Epithelial cell of proximal tubule (primary cell): Measurements from ENCODE around the gene MRAP2. TPM values are rescaled to one million over a fixed set of nuclear protein-coding genes. Genes with fewer than 3 reads are reported as not detected.

ENCODE experiments used
- DNase-seq: peaks from one replicate; pipeline ENCODE4 v3.0.0-alpha.2; 2011; ENCODE audit warnings: low read depth
- H3K4me3 ChIP-seq: 2 replicates; pipeline ENCODE4 v1.5.1; 2011; ENCODE audit warnings: low read depth, mild to moderate bottlenecking, low read length
- total RNA-seq: library from RNA; depleted of rRNA; stranded (reverse); fragments of >200 nt; gene quantifications from 2 replicates; pipeline ENCODE4 v1.2.3, GENCODE V29; 2015
- TF ChIP-seq, protein P1 (sequence below): conservative IDR thresholded peaks from 2 replicates; pipeline ENCODE4 v1.5.1; 2012; ENCODE audit warnings: low read depth, mild to moderate bottlenecking, low read length

MRAP2 gene, protein sequence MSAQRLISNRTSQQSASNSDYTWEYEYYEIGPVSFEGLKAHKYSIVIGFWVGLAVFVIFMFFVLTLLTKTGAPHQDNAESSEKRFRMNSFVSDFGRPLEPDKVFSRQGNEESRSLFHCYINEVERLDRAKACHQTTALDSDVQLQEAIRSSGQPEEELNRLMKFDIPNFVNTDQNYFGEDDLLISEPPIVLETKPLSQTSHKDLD
- total RNA-seq, result 0.17 TPM in 1 of 2 replicates, not detected in the other

DNA sequence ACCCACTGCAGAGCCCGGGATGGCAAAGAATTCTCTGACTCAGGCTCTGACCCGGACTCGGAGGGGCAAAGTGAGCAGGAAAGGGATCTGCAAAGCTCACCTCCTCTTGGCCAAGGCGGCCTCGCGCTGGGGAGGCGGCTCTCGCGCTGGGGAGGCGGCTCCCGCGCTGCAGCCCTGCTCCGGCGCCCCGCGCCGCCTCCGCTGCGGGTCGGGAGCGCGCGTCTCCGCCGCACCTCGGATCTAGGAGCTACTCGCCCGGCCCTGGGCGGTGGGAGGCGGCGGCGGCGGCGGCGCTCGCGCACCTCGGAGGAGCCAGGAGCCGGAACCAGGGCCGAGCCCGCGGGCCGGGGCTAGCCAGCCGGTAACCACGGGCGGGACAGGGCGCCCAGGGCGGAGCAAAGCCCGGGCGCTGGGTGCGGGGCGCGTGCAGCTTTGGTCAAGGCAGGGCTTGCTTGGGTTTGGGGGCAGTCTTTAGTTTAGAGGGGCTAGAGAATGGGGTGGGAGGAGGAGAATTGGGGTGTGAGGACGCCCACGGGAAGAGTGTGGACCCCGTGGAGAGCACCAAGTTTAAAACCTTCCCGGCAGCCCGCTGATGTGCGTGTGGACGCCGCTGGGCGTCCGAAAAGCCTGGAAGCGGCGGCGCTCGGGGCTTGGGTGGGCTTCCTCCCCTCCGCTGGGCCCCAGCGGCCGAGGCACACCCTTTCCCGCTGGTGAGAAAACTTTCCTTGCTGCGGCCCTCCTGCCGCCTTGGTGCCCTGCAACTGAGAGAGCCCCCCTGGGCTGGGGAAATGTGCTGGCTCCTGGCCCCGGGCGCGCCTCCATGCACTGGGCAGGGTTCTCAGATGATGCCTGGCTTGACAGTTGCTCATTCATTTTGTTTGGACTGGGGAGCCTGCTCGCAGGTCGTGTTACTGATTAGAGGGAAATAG, at the start of gene MRAP2:
TSS of gene MRAP2 (plus strand) at position 250 of the 929 bp plus-strand sequence. CDS start 21,547 bp downstream, outside the sequence.
- H3K4me3 ChIP-seq, result peak within 1 kb of the TSS; percentile 67
- DNase-seq, result no peak
- TF ChIP-seq, protein P1, sequence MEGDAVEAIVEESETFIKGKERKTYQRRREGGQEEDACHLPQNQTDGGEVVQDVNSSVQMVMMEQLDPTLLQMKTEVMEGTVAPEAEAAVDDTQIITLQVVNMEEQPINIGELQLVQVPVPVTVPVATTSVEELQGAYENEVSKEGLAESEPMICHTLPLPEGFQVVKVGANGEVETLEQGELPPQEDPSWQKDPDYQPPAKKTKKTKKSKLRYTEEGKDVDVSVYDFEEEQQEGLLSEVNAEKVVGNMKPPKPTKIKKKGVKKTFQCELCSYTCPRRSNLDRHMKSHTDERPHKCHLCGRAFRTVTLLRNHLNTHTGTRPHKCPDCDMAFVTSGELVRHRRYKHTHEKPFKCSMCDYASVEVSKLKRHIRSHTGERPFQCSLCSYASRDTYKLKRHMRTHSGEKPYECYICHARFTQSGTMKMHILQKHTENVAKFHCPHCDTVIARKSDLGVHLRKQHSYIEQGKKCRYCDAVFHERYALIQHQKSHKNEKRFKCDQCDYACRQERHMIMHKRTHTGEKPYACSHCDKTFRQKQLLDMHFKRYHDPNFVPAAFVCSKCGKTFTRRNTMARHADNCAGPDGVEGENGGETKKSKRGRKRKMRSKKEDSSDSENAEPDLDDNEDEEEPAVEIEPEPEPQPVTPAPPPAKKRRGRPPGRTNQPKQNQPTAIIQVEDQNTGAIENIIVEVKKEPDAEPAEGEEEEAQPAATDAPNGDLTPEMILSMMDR, result no peak

DNA sequence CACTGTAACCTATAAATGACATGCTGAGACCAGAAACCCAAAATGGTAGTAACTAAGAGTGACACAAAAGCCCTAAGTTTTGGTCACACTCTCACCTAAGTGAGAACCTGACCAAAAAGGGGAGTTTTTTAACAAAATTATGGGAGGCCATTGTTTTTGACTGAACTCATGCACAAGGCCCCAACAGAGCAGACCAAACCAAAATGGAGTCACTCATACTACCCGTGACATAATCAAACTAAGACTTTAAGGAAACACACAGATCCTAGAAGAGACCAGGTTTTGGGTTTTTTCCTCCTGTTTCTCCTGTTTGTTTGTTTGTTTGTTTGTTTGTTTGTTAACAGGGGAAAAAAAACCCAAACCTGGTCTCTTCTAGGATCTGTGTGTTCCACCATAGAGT, 49.2 kb upstream of the MRAP2 start:
- TF ChIP-seq, protein P1, result no peak
- no peak overlapping the region for H3K4me3 ChIP-seq
- DNase-seq, result no peak

DNA sequence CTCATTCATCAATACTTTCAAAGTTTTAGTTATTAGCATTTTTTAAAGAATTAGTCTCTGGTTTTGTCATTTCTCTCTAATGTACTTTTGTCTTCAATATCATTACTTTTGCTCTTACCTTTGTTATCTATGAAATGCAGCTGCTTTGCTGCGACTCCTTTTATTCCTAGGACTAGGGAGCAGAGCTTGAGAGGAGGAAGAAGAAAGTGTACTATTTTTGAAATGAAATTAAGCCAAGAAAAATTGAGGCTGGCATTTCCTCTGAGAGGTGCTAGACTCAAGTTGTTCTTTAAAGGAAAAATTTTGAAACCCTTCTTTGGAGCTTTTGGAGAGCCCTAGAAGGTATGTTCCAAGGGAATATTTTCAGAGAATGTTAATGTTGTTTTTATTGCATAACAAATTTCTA, 48.3 kb upstream of the MRAP2 start:
- no peak for DNase-seq
- TF ChIP-seq, protein P1, result no peak
- no peak overlapping the region for H3K4me3 ChIP-seq

DNA sequence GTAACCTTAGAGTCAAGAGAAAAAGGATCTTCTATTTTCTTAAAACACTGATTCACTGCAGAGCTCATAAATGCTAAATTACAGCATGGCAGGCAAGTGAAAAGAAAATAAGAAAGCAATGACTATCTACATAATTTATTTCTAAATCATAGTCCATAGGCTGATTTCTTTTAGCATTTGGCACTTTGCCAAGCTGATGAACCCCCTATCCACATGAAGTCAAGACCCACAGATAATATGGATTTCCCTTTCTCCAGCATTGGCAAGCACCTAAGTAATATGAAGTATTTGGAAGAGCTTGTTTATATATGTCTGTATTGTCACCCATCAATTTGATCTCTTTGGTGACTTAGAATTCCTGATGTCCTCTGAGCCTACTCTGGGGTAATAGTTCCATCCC, 47.9 kb upstream of the MRAP2 start:
- TF ChIP-seq, protein P1, result no peak
- H3K4me3 ChIP-seq, result no peak overlapping the region
- no peak for DNase-seq

DNA sequence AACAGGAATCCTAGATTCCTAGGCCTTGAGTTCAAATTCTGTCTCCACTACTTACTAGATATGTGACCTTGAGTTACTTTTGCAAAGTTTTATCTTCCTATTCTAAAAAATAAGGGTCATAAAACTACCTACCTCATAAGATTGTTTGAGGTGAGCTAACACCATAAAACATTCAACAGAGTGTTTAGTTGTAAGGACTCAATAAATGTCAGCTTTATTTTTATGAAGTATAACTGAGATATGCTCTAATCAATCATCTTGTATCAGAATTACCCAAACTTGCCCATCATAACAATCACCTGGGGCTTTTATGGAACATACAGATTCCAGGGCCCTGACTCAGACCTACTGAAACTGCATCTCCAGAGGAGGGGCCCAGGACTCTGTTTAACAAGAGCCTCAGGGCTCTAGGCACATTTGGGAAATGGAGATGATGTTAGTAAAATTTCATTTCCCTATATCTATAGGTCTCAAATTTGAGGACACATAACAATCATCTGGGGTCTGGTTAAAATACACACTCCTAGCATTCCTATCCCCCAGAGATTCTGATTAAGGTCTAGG, 35.5 kb upstream of the MRAP2 start:
- DNase-seq, result no peak
- no peak overlapping the region for H3K4me3 ChIP-seq
- TF ChIP-seq, protein P1, result no peak

DNA sequence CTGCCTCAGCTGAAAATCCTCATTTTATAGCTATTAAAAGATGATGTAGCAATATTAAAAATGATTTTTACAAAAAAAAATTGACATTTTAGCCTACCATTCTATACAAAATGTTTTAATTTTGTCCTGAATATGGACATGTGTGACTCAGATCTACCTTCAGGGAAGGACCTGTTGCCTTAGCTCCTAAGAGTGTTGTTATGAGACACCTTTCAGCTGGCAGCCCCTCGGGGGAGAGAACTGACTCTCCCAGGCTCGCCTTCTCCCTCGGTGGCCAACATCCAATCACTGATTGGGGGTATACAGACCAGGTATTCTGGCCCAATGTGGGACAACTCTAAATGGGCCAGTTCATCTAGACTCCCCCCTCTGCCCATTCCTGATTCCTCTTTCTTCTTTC, 32.5 kb upstream of the MRAP2 start:
- H3K4me3 ChIP-seq, result no peak overlapping the region
- TF ChIP-seq, protein P1, result no peak
- DNase-seq, result no peak
